ENCODE results near the gene BTG1. TPM values are rescaled to one million over a fixed set of nuclear protein-coding genes. Genes with fewer than 3 reads are reported as not detected.

Gene BTG1
- total RNA-seq, 4 donors from 2014 or later, result 103 to 178 (median 156) TPM

DNA sequence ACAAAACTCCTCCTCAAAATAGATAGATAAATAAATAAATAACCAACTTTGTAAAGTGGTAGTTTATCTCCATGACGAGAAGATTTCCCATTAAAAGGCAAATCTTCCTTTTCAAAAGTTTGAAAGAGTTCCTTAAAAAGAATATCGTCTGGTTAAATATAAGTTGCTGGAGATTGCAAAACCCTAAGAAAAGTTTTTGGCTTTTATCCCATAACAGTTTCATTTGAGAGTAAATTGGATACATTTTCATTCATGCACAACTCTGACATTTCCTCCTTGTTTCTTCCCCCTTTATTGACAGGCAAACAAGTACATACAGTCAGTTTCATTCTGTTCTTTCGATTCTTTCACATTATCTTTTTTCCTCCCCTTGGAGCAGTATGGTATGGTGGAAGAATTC, 45.4 kb upstream of the BTG1 start:
- DNase-seq (ENCODE audit: low spot score in 2 of 2), result no peak
- peaks cover 2% of the 10 kb centered on the region for H3K4me1 ChIP-seq
- H3K27me3 ChIP-seq, result no peaks in the 10 kb centered on the region
- H3K36me3 ChIP-seq, result no peaks in the 10 kb centered on the region
- TF ChIP-seq POLR2A (IDR thresholded peaks at IDR 0.05) (no peak), EP300 (IDR thresholded peaks at IDR 0.05) (no peak), POLR2AphosphoS5 (IDR thresholded peaks at IDR 0.05) (no peak)
- TF ChIP-seq, protein P1, sequence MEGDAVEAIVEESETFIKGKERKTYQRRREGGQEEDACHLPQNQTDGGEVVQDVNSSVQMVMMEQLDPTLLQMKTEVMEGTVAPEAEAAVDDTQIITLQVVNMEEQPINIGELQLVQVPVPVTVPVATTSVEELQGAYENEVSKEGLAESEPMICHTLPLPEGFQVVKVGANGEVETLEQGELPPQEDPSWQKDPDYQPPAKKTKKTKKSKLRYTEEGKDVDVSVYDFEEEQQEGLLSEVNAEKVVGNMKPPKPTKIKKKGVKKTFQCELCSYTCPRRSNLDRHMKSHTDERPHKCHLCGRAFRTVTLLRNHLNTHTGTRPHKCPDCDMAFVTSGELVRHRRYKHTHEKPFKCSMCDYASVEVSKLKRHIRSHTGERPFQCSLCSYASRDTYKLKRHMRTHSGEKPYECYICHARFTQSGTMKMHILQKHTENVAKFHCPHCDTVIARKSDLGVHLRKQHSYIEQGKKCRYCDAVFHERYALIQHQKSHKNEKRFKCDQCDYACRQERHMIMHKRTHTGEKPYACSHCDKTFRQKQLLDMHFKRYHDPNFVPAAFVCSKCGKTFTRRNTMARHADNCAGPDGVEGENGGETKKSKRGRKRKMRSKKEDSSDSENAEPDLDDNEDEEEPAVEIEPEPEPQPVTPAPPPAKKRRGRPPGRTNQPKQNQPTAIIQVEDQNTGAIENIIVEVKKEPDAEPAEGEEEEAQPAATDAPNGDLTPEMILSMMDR (IDR thresholded peaks at IDR 0.05), result no peak
- H3K27ac ChIP-seq, result no peak overlapping the region
- no peaks in the 10 kb centered on the region for H3K9me3 ChIP-seq
- no peak overlapping the region for H3K4me3 ChIP-seq
- 70% methylated on average over 3 of the region's 3 CpGs for WGBS

DNA sequence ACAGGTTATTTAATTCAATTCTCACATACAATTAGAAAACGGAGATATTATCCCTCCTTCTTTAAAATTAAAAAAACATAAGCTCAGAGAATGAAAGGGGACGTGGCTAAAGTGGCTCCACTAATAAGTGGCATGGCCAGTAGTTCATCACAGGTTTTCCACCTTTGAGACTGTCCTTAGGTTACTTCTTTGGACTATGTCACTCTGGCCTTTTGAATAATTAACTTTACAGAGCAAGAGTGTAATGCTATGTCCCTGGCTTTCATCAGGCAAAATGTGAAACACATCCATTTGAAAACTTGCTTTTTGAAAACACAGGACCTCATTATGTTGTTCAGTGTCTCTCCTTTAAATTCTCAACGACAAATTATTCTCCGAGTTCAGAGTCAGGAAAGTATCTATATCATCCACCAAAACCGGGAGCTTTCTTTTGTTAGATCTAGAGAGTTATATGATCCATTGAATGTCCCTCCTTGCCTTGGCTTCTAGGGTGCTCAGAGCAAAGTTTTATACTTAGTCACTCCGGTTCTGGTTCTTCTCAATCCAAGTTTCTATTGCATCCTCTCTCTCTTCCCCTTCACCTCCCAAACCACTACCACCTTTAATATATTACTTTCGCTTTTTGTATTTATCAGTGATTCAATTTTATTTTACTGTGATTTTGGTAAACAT, 43.0 kb upstream of the BTG1 start:
- H3K36me3 ChIP-seq, result no peaks in the 10 kb centered on the region
- TF ChIP-seq POLR2AphosphoS5 (IDR thresholded peaks at IDR 0.05) (no peak), POLR2A (IDR thresholded peaks at IDR 0.05) (no peak), EP300 (IDR thresholded peaks at IDR 0.05) (no peak)
- TF ChIP-seq, protein P1 (IDR thresholded peaks at IDR 0.05), result no peak
- peaks cover 2% of the 10 kb centered on the region for H3K4me1 ChIP-seq
- no peaks in the 10 kb centered on the region for H3K9me3 ChIP-seq
- WGBS, result 92% methylated on average over 7 of the region's 7 CpGs
- H3K27me3 ChIP-seq, result no peaks in the 10 kb centered on the region
- no peak overlapping the region for H3K27ac ChIP-seq
- DNase-seq (ENCODE audit: low spot score in 2 of 2), result no peak
- H3K4me3 ChIP-seq, result no peak overlapping the region

DNA sequence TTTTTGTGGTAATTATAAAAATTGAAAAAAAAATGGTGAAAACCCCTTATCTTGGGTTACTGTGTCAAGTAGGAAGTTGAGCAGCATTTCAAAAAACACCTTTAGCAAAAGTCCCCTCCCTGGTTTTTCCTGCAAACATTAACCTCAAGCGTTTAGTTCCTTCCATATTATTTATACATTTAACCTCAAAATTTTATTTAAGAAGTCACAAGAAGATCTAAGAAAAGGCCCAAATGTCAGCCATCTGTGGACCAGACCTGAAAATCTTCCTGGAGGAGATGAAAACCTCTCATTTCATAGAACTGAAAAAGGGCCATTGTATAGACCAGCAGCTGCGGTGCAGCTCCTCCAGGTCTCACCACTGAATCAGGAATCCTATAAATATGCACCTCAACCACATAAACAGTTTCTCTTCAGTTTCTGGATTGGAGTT, 40.4 kb upstream of the BTG1 start:
- TF ChIP-seq EP300 (IDR thresholded peaks at IDR 0.05) (no peak), POLR2A (IDR thresholded peaks at IDR 0.05) (no peak), POLR2AphosphoS5 (IDR thresholded peaks at IDR 0.05) (no peak)
- TF ChIP-seq, protein P1 (IDR thresholded peaks at IDR 0.05), result no peak
- WGBS, result 78% methylated on average over 2 of the region's 2 CpGs
- no peak overlapping the region for H3K27ac ChIP-seq
- no peaks in the 10 kb centered on the region for H3K27me3 ChIP-seq
- H3K36me3 ChIP-seq, result no peaks in the 10 kb centered on the region
- DNase-seq (ENCODE audit: low spot score in 2 of 2), result no peak
- no peaks in the 10 kb centered on the region for H3K9me3 ChIP-seq
- H3K4me1 ChIP-seq, result peaks cover under 1% of the 10 kb centered on the region
- H3K4me3 ChIP-seq, result no peak overlapping the region

DNA sequence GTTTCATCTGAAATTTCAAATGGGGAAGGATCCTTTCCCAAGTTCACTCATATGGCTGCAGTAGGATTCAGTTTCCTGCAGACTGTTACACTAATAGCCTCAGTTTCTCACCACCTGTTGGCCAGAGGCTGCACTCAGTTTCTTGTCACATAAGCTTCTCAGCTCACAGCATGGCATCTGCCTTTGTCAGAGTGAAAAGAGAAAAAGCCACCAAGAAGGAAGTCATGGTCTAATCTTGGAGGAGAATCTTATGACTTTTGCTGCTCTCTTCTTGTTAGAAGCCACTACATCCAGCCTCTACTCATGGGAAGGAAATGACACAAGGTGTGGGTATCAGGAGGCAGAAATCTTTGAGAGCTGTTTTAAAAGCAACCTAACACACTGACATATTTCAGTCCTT, 39.4 kb upstream of the BTG1 start:
- DNase-seq (ENCODE audit: low spot score in 2 of 2), result no peak
- no peaks in the 10 kb centered on the region for H3K36me3 ChIP-seq
- TF ChIP-seq, protein P1 (IDR thresholded peaks at IDR 0.05), result no peak
- no peak for TF ChIP-seq POLR2A (IDR thresholded peaks at IDR 0.05)
- TF ChIP-seq EP300 (IDR thresholded peaks at IDR 0.05), result no peak
- no peak for TF ChIP-seq POLR2AphosphoS5 (IDR thresholded peaks at IDR 0.05)
- no peak overlapping the region for H3K27ac ChIP-seq
- no peaks in the 10 kb centered on the region for H3K27me3 ChIP-seq
- no peak overlapping the region for H3K4me3 ChIP-seq
- no peaks in the 10 kb centered on the region for H3K4me1 ChIP-seq
- H3K9me3 ChIP-seq, result no peaks in the 10 kb centered on the region

DNA sequence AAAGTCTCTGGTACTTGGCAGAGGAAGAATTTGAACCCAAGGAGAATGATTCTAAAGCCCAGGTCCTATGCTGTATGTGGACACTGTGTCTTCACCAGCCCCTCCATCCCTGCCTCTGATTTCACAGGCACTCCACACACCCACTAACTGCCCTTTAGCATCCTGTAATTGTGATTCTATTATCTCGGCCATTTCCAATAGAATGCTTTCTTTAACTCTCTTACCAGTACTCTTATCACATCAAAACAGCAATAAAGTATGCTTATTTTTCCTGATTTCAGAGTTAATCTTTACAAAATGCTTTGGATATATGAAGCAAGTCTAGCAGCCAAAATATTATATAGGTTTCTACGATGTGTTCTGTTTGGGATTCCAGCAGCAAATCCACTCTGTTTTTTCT, 37.9 kb upstream of the BTG1 start:
- no peaks in the 10 kb centered on the region for H3K9me3 ChIP-seq
- H3K4me1 ChIP-seq, result no peaks in the 10 kb centered on the region
- WGBS, result 85% methylated on average over 2 of the region's 2 CpGs
- no peaks in the 10 kb centered on the region for H3K27me3 ChIP-seq
- H3K27ac ChIP-seq, result no peak overlapping the region
- no peak overlapping the region for H3K4me3 ChIP-seq
- TF ChIP-seq POLR2AphosphoS5 (IDR thresholded peaks at IDR 0.05), result no peak
- TF ChIP-seq, protein P1 (IDR thresholded peaks at IDR 0.05), result no peak
- TF ChIP-seq POLR2A (IDR thresholded peaks at IDR 0.05), result no peak
- TF ChIP-seq EP300 (IDR thresholded peaks at IDR 0.05), result no peak
- no peak for DNase-seq (ENCODE audit: low spot score in 2 of 2)
- no peaks in the 10 kb centered on the region for H3K36me3 ChIP-seq
